Endothelial cell (in vitro differentiated cells): ENCODE measurements around the gene REXO1. TPM values are rescaled to one million over a fixed set of nuclear protein-coding genes. Genes with fewer than 3 reads are reported as not detected.

Experiments used
- DNase-seq: peaks from one replicate; pipeline ENCODE4 v3.0.0; 2021; ENCODE audit warnings: low spot score
- H3K27ac Mint-ChIP-seq: one replicate; pipeline ENCODE4 v1.8.0; 2021; ENCODE audit warnings: mixed read lengths, inconsistent platforms; ENCODE audit not compliant: unreplicated experiment
- H3K27me3 Mint-ChIP-seq: one replicate; pipeline ENCODE4 v1.8.0; 2021; ENCODE audit warnings: mild to moderate bottlenecking, moderate library complexity, mixed read lengths, inconsistent platforms; ENCODE audit not compliant: unreplicated experiment
- H3K36me3 Mint-ChIP-seq: one replicate; pipeline ENCODE4 v1.8.0; 2021; ENCODE audit warnings: mild to moderate bottlenecking, low read depth, mixed read lengths, inconsistent platforms; ENCODE audit not compliant: unreplicated experiment
- H3K4me1 Mint-ChIP-seq: one replicate; pipeline ENCODE4 v1.8.0; 2021; ENCODE audit warnings: mild to moderate bottlenecking, mixed read lengths, inconsistent platforms; ENCODE audit not compliant: unreplicated experiment
- H3K4me3 Mint-ChIP-seq: one replicate; pipeline ENCODE4 v1.8.0; 2021; ENCODE audit warnings: mild to moderate bottlenecking, mixed read lengths, inconsistent platforms; ENCODE audit not compliant: unreplicated experiment
- H3K9me3 Mint-ChIP-seq: one replicate; pipeline ENCODE4 v1.8.0; 2021; ENCODE audit warnings: mixed read lengths, inconsistent platforms; ENCODE audit not compliant: unreplicated experiment
- total RNA-seq: library from RNA; stranded (reverse); fragmentation: NEBNext Ultra II Directional; extraction: Animal tissue kit (Norgen Biotek cat#: 25700); gene quantifications from one replicate; pipeline ENCODE4 v1.2.1, GENCODE V29; 2021; ENCODE audit not compliant: unreplicated experiment
- TF ChIP-seq, protein P1 (sequence below): fragments of 200-600 bp; sonication (generic); IDR thresholded peaks from one replicate; pipeline ENCODE4 v1.5.0; 2021; ENCODE audit warnings: antibody characterized with exemption; ENCODE audit not compliant: unreplicated experiment

REXO1 gene
- total RNA-seq, 1 donor from 2014 or later, result 48.1 TPM

DNA sequence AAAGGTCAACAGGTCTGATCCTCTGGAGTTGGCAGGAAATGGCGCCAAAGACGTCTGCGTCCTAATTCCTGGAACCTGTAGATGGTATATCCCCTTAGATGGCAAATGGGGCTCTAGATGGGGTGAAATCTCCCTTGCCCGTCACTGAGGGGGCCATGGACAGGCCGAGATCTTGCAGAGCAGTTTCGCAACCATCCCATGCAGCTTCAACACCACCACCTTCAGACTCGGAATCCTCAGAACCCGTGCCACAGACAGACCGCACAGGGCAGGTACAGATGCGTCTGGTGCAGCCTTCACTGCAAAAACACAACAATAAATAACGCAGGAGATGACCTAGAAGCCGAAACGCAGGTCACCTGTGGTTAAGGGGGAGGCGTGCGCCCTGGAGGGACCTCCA is 17.7 kb downstream of the REXO1 start:
- Mint-ChIP-seq H3K27ac (peak overlapping the region; percentile 38), H3K4me1 (peaks cover 3% of the 10 kb centered on the region), H3K4me3 (peak overlapping the region; percentile 37)

DNA sequence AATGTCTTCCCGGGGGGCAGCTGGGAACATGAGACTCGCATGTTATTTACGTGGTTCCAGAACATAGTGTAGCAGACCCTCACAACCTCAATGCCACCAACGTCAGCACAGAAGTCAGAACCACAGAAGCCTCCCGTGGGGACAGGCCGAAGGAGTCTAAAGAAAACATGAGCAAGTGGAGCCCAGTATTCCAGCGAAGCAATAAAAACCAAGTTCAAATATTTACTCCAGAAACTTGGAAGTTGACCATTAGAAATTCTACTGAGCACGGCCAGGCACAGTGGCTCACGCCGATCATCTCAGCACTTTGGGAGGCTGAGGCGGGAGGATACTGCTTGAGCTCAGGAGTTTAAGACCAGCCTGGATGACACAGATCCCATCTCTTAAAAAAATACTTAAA is 18.3 kb downstream of the REXO1 start:
- H3K27me3 Mint-ChIP-seq, result peaks cover 10% of the 10 kb centered on the region
- no peak overlapping the region for H3K4me3 Mint-ChIP-seq
- H3K36me3 Mint-ChIP-seq, result peaks cover 13% of the 10 kb centered on the region
- TF ChIP-seq, protein P1, sequence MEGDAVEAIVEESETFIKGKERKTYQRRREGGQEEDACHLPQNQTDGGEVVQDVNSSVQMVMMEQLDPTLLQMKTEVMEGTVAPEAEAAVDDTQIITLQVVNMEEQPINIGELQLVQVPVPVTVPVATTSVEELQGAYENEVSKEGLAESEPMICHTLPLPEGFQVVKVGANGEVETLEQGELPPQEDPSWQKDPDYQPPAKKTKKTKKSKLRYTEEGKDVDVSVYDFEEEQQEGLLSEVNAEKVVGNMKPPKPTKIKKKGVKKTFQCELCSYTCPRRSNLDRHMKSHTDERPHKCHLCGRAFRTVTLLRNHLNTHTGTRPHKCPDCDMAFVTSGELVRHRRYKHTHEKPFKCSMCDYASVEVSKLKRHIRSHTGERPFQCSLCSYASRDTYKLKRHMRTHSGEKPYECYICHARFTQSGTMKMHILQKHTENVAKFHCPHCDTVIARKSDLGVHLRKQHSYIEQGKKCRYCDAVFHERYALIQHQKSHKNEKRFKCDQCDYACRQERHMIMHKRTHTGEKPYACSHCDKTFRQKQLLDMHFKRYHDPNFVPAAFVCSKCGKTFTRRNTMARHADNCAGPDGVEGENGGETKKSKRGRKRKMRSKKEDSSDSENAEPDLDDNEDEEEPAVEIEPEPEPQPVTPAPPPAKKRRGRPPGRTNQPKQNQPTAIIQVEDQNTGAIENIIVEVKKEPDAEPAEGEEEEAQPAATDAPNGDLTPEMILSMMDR, result no peak
- no peak overlapping the region for H3K27ac Mint-ChIP-seq
- peaks cover 3% of the 10 kb centered on the region for H3K4me1 Mint-ChIP-seq
- no peaks in the 10 kb centered on the region for H3K9me3 Mint-ChIP-seq
- DNase-seq, result no peak

More for the DNA sequence above, 17.7 kb downstream of the REXO1 start:
- TF ChIP-seq, protein P1, result no peak
- Mint-ChIP-seq H3K36me3 (peaks cover 13% of the 10 kb centered on the region), H3K27me3 (peaks cover 10% of the 10 kb centered on the region), H3K9me3 (no peaks in the 10 kb centered on the region)
- DNase-seq, result no peak

DNA sequence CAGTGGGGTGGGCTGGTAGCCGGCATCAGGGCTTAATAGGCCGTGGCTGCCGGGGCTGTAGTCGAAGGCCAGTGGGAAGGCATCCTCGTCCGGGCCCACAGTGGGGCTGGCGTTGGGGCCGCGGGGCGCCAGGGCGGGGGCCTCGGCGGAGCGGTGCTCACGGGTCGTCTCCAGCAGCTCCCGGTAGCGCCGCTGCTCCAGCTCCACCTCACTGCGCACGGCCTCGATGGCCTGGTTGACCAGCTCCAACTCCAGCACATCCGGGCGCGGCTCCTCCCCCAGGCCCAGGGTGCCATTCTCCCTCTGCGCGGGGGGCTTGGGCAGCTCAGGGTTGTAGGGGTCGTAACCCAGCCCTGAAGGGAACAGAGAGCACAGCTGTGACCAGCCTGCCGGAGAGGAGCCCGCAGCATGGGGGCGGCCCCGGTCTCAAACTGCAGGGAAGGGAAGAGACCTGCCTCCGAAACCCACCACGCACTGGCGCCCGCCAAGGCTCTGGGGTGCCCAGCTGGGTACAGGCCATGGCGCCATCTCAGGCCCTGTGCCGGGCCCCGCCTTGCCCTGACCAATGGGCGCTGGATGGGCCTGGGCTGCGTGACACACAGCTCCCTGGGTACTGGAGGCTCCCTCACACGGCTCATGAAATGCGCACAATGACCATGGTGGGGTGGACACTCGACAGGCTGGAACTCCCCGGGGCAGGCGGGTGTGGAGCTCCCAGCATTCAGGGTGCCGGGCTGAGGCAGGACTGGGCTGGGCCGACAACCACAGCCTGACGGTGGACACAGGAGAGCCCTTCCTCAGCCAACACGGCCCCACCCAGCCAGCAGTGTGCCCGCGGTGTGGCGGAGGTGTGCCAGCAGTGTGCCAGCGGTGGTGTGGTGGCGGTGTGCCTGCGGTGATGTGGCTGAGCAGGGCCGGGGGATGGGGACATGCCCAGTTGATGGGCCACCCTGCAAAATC is 19.7 kb downstream of the REXO1 start:
- Mint-ChIP-seq H3K27me3 (peaks cover 13% of the 10 kb centered on the region), H3K4me3 (no peak overlapping the region), H3K4me1 (peaks cover 5% of the 10 kb centered on the region), H3K27ac (no peak overlapping the region), H3K9me3 (no peaks in the 10 kb centered on the region), H3K36me3 (peaks cover 16% of the 10 kb centered on the region)
- no peak for DNase-seq
- TF ChIP-seq, protein P1, result no peak

DNA sequence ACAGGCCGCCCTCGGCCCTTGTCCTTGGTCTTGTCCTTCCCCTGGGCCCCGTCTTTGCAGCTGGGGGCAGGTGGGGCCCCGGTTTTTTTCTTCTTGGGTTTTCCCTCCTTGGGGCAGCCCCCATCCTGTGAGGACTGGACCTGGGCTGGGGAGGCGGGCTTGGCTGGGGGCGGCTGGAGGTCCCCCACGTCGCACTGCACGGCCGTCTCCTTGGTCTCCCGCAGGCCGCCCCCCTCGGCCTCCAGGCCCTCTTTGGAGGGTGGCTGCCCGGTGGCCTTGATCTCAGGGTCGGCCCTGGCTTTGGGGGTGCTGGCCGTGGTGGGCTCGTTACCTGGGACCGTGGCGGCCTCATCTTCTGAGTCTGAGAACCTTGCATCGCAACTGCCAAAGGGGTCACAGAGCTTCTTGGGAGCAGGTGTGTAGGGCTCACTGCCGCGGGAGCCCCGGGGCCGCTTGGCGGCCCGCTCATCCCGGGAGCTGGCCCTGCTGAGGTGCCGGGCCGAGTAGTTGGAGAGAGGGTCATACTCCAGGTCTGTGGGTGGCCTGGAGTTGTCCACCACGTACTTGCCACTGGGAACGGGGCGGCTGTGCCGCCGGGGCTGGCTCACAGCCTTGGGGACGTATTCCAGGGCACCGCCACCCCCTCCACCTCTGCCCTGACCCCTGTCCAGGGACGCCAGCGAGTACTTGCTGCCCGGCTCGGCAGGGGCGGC is 20.6 kb downstream of the REXO1 start:
- H3K27ac Mint-ChIP-seq, result no peak overlapping the region
- no peaks in the 10 kb centered on the region for H3K9me3 Mint-ChIP-seq
- peaks cover 5% of the 10 kb centered on the region for H3K4me1 Mint-ChIP-seq
- DNase-seq, result no peak
- H3K27me3 Mint-ChIP-seq, result peaks cover 13% of the 10 kb centered on the region
- no peak overlapping the region for H3K4me3 Mint-ChIP-seq
- TF ChIP-seq, protein P1, result no peak
- peaks cover 16% of the 10 kb centered on the region for H3K36me3 Mint-ChIP-seq
